HEK293 (cell line): ENCODE data around the gene ALOX15B.
A peak's percentile ranks its signal among the peaks of the same experiment; 100 is the strongest.

Experiments
- CTCF ChIA-PET: fragments of 350-600 bp; formaldehyde crosslinking; extraction: SDS; loops from one replicate; lab custom pipeline; 2021; ENCODE audit warnings: antibody characterized with exemption; lab: Yijun Ruan, JAX
- POLR2A ChIA-PET: fragments of 300-600 bp; formaldehyde crosslinking; extraction: SDS; loops from one replicate; lab custom pipeline; 2020; ENCODE audit warnings: antibody characterized with exemption, inconsistent platforms; lab: Yijun Ruan, JAX
- H3K27ac ChIP-seq: fragments of 200-500 bp; sonication (Bioruptor generic); 2 replicates; pipeline ENCODE4 v1.5.1; 2014; ENCODE audit warnings: low read depth, low read length, control low read depth, inconsistent platforms; ENCODE audit errors: extremely low read depth
- H3K36me3 ChIP-seq, 2 experiments: fragments of 200-500 bp in 1 of 2; sonication (Bioruptor generic) in 1 of 2; 1 replicate in 1 of 2; 2 replicates in 1 of 2; pipeline ENCODE4 v1.5.1; 2014 to 2017; ENCODE audit warnings: inconsistent platforms in 2 of 2, low read length in 2 of 2; ENCODE audit not compliant: control insufficient read depth in 2 of 2, insufficient read depth in 1 of 2
- H3K4me1 ChIP-seq: fragments of 200-500 bp; sonication (Bioruptor generic); 2 replicates; pipeline ENCODE4 v1.5.1; 2014; ENCODE audit warnings: mild to moderate bottlenecking, low read length, inconsistent platforms; ENCODE audit not compliant: control insufficient read depth, insufficient read depth
- H3K4me3 ChIP-seq: 2 replicates; pipeline ENCODE4 v1.5.1; 2011; ENCODE audit warnings: low read depth, mild to moderate bottlenecking, control low read depth, low read length, moderate library complexity
- H3K9me3 ChIP-seq: fragments of 200-500 bp; sonication (Bioruptor generic); 2 replicates; pipeline ENCODE4 v1.5.1; 2014; ENCODE audit warnings: low read depth, low read length, inconsistent platforms; ENCODE audit not compliant: control insufficient read depth, insufficient read depth
- BCL11A ChIP-seq: fragments of 450-650 bp; formaldehyde crosslinking; IDR thresholded peaks from 2 replicates; pipeline ENCODE4 v1.5.1; 2016; ENCODE audit warnings: low read depth, missing biosample characterization, missing genetic modification characterization
- BCL11B ChIP-seq: fragments of 450-650 bp; formaldehyde crosslinking; IDR thresholded peaks from 2 replicates; pipeline ENCODE4 v1.5.1; 2016; ENCODE audit warnings: low read depth, missing biosample characterization, missing genetic modification characterization
- GLIS2 ChIP-seq: fragments of 450-650 bp; formaldehyde crosslinking; IDR thresholded peaks from 2 replicates; pipeline ENCODE4 v1.5.1; 2016; ENCODE audit warnings: missing biosample characterization, missing genetic modification characterization
- HOXC10 ChIP-seq: sonication (generic); formaldehyde crosslinking; IDR thresholded peaks from 2 replicates; pipeline ENCODE4 v1.8.1; 2023; ENCODE audit warnings: mild to moderate bottlenecking, missing genetic modification reagents
- IKZF3 ChIP-seq: fragments of 450-650 bp; IDR thresholded peaks from 2 replicates; pipeline ENCODE4 v1.5.0; 2018; ENCODE audit warnings: missing biosample characterization, mild to moderate bottlenecking, missing genetic modification characterization, moderate library complexity
- PATZ1 ChIP-seq: fragments of 450-650 bp; formaldehyde crosslinking; IDR thresholded peaks from 2 replicates; pipeline ENCODE4 v1.5.1; 2016; ENCODE audit warnings: missing biosample characterization, missing genetic modification characterization
- PRDM1 ChIP-seq: fragments of 450-650 bp; formaldehyde crosslinking; IDR thresholded peaks from 2 replicates; pipeline ENCODE4; 2016; ENCODE audit warnings: missing biosample characterization, missing genetic modification characterization
- SP7 ChIP-seq: fragments of 450-650 bp; formaldehyde crosslinking; IDR thresholded peaks from 2 replicates; pipeline ENCODE4 v1.5.1; 2016; ENCODE audit warnings: missing biosample characterization, missing genetic modification characterization
- TRIM28 ChIP-seq: IDR thresholded peaks from 2 replicates; pipeline ENCODE4 v1.6.1; 2011; ENCODE audit warnings: low read length, control low read depth, borderline replicate concordance
- ZBTB1 ChIP-seq: fragments of 450-650 bp; formaldehyde crosslinking; IDR thresholded peaks from 2 replicates; pipeline ENCODE4 v1.5.1; 2016; ENCODE audit warnings: missing biosample characterization, missing genetic modification characterization
- ZBTB17 ChIP-seq: fragments of 450-650 bp; formaldehyde crosslinking; IDR thresholded peaks from 2 replicates; pipeline ENCODE4 v1.5.1; 2016; ENCODE audit warnings: missing biosample characterization, missing genetic modification characterization
- ZBTB20 ChIP-seq: fragments of 450-650 bp; formaldehyde crosslinking; IDR thresholded peaks from 2 replicates; pipeline ENCODE4 v1.5.1; 2016; ENCODE audit warnings: missing biosample characterization, missing genetic modification characterization
- ZBTB21 ChIP-seq: fragments of 450-650 bp; formaldehyde crosslinking; IDR thresholded peaks from 2 replicates; pipeline ENCODE4 v1.5.1; 2017; ENCODE audit warnings: missing biosample characterization, missing genetic modification characterization
- ZBTB26 ChIP-seq: fragments of 450-650 bp; formaldehyde crosslinking; optimal IDR thresholded peaks from 2 replicates; pipeline ENCODE3; 2016; ENCODE audit warnings: missing biosample characterization, mild to moderate bottlenecking, missing genetic modification characterization
- ZBTB48 ChIP-seq: fragments of 450-650 bp; formaldehyde crosslinking; IDR thresholded peaks from 2 replicates; pipeline ENCODE4 v1.5.1; 2016; ENCODE audit warnings: missing biosample characterization, missing genetic modification characterization
- ZBTB7A ChIP-seq: fragments of 450-650 bp; formaldehyde crosslinking; IDR thresholded peaks from 2 replicates; pipeline ENCODE4 v1.5.1; 2016; ENCODE audit warnings: low read depth, missing biosample characterization, missing genetic modification characterization
- ZNF19 ChIP-seq: fragments of 450-650 bp; formaldehyde crosslinking; IDR thresholded peaks from 2 replicates; pipeline ENCODE4; 2016; ENCODE audit warnings: missing biosample characterization, missing genetic modification characterization, low read depth
- ZNF280D ChIP-seq: fragments of 450-650 bp; formaldehyde crosslinking; IDR thresholded peaks from 2 replicates; pipeline ENCODE4 v1.5.1; 2016; ENCODE audit warnings: missing biosample characterization, missing genetic modification characterization
- ZNF292 ChIP-seq: fragments of 450-650 bp; formaldehyde crosslinking; IDR thresholded peaks from 2 replicates; pipeline ENCODE4 v1.5.1; 2016; ENCODE audit warnings: low read depth, missing biosample characterization, missing genetic modification characterization, borderline replicate concordance
- ZNF335 ChIP-seq: fragments of 450-650 bp; formaldehyde crosslinking; conservative IDR thresholded peaks from 2 replicates; pipeline ENCODE4 v1.5.1; 2016; ENCODE audit warnings: missing biosample characterization, missing genetic modification characterization
- ZNF341 ChIP-seq: fragments of 450-650 bp; formaldehyde crosslinking; IDR thresholded peaks from 2 replicates; pipeline ENCODE4; 2016; ENCODE audit warnings: low read depth, missing biosample characterization, missing genetic modification characterization
- ZNF529 ChIP-seq: fragments of 450-650 bp; formaldehyde crosslinking; IDR thresholded peaks from 2 replicates; pipeline ENCODE4 v1.5.1; 2017; ENCODE audit warnings: missing genetic modification characterization, missing biosample characterization; ENCODE audit not compliant: insufficient replicate concordance
- ZNF629 ChIP-seq: fragments of 450-650 bp; formaldehyde crosslinking; IDR thresholded peaks from 2 replicates; pipeline ENCODE4 v1.5.1; 2017; ENCODE audit warnings: missing biosample characterization, missing genetic modification characterization
- ZNF654 ChIP-seq: fragments of 450-650 bp; formaldehyde crosslinking; IDR thresholded peaks from 2 replicates; pipeline ENCODE4 v1.5.1; 2016; ENCODE audit warnings: low read depth, missing biosample characterization, missing genetic modification characterization
- ZNF660 ChIP-seq: fragments of 450-650 bp; IDR thresholded peaks from 2 replicates; pipeline ENCODE4 v1.5.1; 2018; ENCODE audit warnings: missing biosample characterization, mild to moderate bottlenecking, missing genetic modification characterization
- ZNF76 ChIP-seq: fragments of 450-650 bp; formaldehyde crosslinking; IDR thresholded peaks from 2 replicates; pipeline ENCODE4; 2016; ENCODE audit warnings: low read depth, missing biosample characterization, missing genetic modification characterization, borderline replicate concordance
- ZNF785 ChIP-seq: fragments of 450-650 bp; formaldehyde crosslinking; IDR thresholded peaks from 2 replicates; pipeline ENCODE4 v1.5.1; 2016; ENCODE audit warnings: missing biosample characterization, missing genetic modification characterization
- ZSCAN30 ChIP-seq: fragments of 450-650 bp; IDR thresholded peaks from 2 replicates; pipeline ENCODE4 v1.5.1; 2018; ENCODE audit warnings: missing biosample characterization, mild to moderate bottlenecking, missing genetic modification characterization, moderate library complexity
- ZXDB ChIP-seq: fragments of 450-650 bp; formaldehyde crosslinking; IDR thresholded peaks from 2 replicates; pipeline ENCODE4 v1.5.1; 2016; ENCODE audit warnings: missing biosample characterization, missing genetic modification characterization

ALOX15B gene

GRCh38 chr17:8015957-8016631, 22.8 kb upstream of the ALOX15B start (continued):
- no peak for TF ChIP-seq PRDM1 (tag by site-specific recombination)
- no peak for TF ChIP-seq ZNF19 (tag by site-specific recombination)
- TF ChIP-seq ZNF76 = 0 out of 2 replicates have a peak, but pooled peaks have one; percentile 8
- peak; percentile 81 for TF ChIP-seq GLIS2
- TF ChIP-seq HOXC10 (CRISPR knock-in tag) = no peak
- TF ChIP-seq ZNF341 (tag by site-specific recombination) = no peak
- TF ChIP-seq ZNF280D (tag by site-specific recombination) = no peak
- TF ChIP-seq ZBTB26 (tag by site-specific recombination) = peak; percentile 32
- TF ChIP-seq ZNF785 = no peak
- TF ChIP-seq ZBTB21 (tag by site-specific recombination) = no peak

GRCh38 chr17:8016632-8017424, 22.0 kb upstream of the ALOX15B start:
- no peaks in the 10 kb centered on the region for H3K36me3 ChIP-seq
- H3K9me3 ChIP-seq = no peaks in the 10 kb centered on the region
- H3K4me3 ChIP-seq = peak overlapping the region; percentile 40
- H3K4me1 ChIP-seq = no peaks in the 10 kb centered on the region
- POLR2A ChIA-PET = interaction anchor here (0.5 to 1.0 kb wide), 4 partner anchors 24 to 1424 kb away, joined by 3 to 5 read pairs (median 3); no protein-coding TSS in a partner anchor
- CTCF ChIA-PET = interaction anchor here (0.6 to 7.8 kb wide), 26 partner anchors 8 to 389 kb away, joined by 3 to 134 read pairs (median 6); partner anchors contain the start of gene GUCY2D
- peak overlapping the region; percentile 49; the same call in 1 of the 2 replicates for H3K27ac ChIP-seq
- peak; percentile 30; the same call in 1 of the 2 replicates for TF ChIP-seq SP7
- peak; percentile 79 for TF ChIP-seq ZBTB17
- TF ChIP-seq ZSCAN30 (tag by site-specific recombination) = 0 out of 2 replicates have a peak, but pooled peaks have one; percentile 13
- TF ChIP-seq ZXDB (tag by site-specific recombination) = no peak
- TF ChIP-seq ZNF529 (tag by site-specific recombination) = no peak
- TF ChIP-seq ZBTB7A (tag by site-specific recombination) = 0 out of 2 replicates have a peak, but pooled peaks have one; percentile 54
- no peak for TF ChIP-seq ZBTB1 (tag by site-specific recombination)
- TF ChIP-seq ZNF660 (tag by site-specific recombination) = peak; percentile 74; the same call in 1 of the 2 replicates
- TF ChIP-seq BCL11B (tag by site-specific recombination) = peak; percentile 19; the same call in 1 of the 2 replicates
- TF ChIP-seq ZBTB20 (tag by site-specific recombination) = 0 out of 2 replicates have a peak, but pooled peaks have one; percentile 27
- TF ChIP-seq IKZF3 (tag by site-specific recombination) = peak; percentile 6; the same call in 1 of the 2 replicates
- no peak for TF ChIP-seq ZNF629 (tag by site-specific recombination)
- peak; percentile 70; the same call in 1 of the 2 replicates for TF ChIP-seq BCL11A (tag by site-specific recombination)
- peak; percentile 63; the same call in 1 of the 2 replicates for TF ChIP-seq PATZ1 (tag by site-specific recombination)
- TF ChIP-seq ZBTB48 = 0 out of 2 replicates have a peak, but pooled peaks have one; percentile 15
- peak; percentile 88 for TF ChIP-seq ZNF654 (tag by site-specific recombination)
- no peak for TF ChIP-seq TRIM28
- TF ChIP-seq ZNF341 (tag by site-specific recombination) = 0 out of 2 replicates have a peak, but pooled peaks have one; percentile 29
- peak; percentile 96 for TF ChIP-seq ZNF335 (tag by site-specific recombination)
- TF ChIP-seq ZNF292 = no peak
